Lower leg skin (tissue), 3 donors: ENCODE measurements around the gene ATXN3L.

Experiments used
- CTCF ChIP-seq, 3 donors: fragments of 450-650 bp; IDR thresholded peaks; one replicate each; pipeline ENCODE4 v1.5.1; 2016; ENCODE audit warnings: antibody characterized with exemption in 3 of 3, mild to moderate bottlenecking in 3 of 3, moderate library complexity in 2 of 3
- POLR2A ChIP-seq, 2 donors: fragments of 450-650 bp; IDR thresholded peaks; one replicate each; pipeline ENCODE4 v1.6.1; 2016 to 2017; ENCODE audit warnings: antibody characterized with exemption in 2 of 2, mild to moderate bottlenecking in 1 of 2, moderate library complexity in 1 of 2

- TF ChIP-seq CTCF (IDR thresholded peaks at IDR 0.05) = no peak
- no peak for TF ChIP-seq POLR2A (IDR thresholded peaks at IDR 0.05)
Measured at GRCh38 chrX:13285229-13285628, 34.6 kb downstream of the ATXN3L start.
